ENCODE data around the gene ADTRP.

The ADTRP gene

DNA sequence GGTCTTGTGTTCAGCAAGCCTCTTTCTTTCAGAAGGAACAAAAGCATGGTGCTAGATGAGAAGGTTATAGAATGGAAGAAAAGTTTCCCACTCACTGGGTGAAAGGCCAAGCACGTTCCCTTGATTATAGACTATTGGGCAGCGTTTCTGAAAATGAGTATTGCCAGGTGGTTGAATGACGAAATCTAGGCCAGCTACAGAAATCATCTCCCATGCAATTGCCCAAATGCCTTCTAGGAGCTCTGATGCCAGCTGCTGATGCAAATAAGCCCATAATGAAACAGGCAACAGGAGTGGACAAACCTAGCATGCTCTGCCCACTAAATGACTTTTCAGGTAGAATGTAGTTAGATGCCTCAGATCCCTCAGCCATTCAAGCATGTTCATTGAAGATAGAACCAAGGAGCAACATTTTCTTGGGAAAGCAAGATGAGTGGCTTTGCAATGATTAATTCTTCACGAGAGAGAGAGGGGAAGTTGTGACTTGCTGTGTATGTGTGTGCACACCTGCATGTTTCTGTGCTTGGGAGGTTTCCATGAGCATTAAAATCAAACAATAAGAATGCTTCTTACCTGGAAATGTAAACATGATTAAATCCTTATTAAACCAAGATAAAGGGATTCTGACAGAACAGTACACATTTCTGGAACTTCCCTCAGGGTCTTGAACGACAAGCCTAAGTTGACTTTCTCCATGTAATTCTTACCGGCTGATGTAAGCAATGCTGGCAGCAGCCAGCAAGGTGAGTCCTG lies 43.6 kb downstream of the ADTRP start (continued):
- no peak for TF ChIP-seq POU6F1 (CRISPR knock-in tag; IDR thresholded peaks at IDR 0.05; ENCODE audit: borderline replicate concordance, low read depth)

- TF ChIP-seq TOX (CRISPR knock-in tag; IDR thresholded peaks at IDR 0.05; ENCODE audit: borderline replicate concordance) (no peak), OSR1 (CRISPR knock-in tag; IDR thresholded peaks at IDR 0.05) (no peak)
- no peak for ATAC-seq
Measured at GRCh38 chr6:11732036-11732631, 46.5 kb downstream of the ADTRP start.

- no peak for ATAC-seq
- no peak for TF ChIP-seq ARNTL (CRISPR knock-in tag; IDR thresholded peaks at IDR 0.05; ENCODE audit: borderline replicate concordance, low read depth)
- TF ChIP-seq CSRNP3 (CRISPR knock-in tag; IDR thresholded peaks at IDR 0.05) = no peak
- no peak for TF ChIP-seq RARB (CRISPR knock-in tag; IDR thresholded peaks at IDR 0.05)
- TF ChIP-seq CSDC2 (CRISPR knock-in tag; IDR thresholded peaks at IDR 0.05) = no peak
- TF ChIP-seq PPARA (CRISPR knock-in tag; IDR thresholded peaks at IDR 0.05; ENCODE audit: borderline replicate concordance) = no peak
- TF ChIP-seq, protein P1, sequence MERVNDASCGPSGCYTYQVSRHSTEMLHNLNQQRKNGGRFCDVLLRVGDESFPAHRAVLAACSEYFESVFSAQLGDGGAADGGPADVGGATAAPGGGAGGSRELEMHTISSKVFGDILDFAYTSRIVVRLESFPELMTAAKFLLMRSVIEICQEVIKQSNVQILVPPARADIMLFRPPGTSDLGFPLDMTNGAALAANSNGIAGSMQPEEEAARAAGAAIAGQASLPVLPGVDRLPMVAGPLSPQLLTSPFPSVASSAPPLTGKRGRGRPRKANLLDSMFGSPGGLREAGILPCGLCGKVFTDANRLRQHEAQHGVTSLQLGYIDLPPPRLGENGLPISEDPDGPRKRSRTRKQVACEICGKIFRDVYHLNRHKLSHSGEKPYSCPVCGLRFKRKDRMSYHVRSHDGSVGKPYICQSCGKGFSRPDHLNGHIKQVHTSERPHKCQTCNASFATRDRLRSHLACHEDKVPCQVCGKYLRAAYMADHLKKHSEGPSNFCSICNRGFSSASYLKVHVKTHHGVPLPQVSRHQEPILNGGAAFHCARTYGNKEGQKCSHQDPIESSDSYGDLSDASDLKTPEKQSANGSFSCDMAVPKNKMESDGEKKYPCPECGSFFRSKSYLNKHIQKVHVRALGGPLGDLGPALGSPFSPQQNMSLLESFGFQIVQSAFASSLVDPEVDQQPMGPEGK (CRISPR knock-in tag; IDR thresholded peaks at IDR 0.05; ENCODE audit: borderline replicate concordance) = no peak
- TF ChIP-seq SNAI2 (CRISPR knock-in tag; IDR thresholded peaks at IDR 0.05) = no peak
- TF ChIP-seq ZFP3 (CRISPR knock-in tag; IDR thresholded peaks at IDR 0.05) = no peak
- TF ChIP-seq, protein P2, sequence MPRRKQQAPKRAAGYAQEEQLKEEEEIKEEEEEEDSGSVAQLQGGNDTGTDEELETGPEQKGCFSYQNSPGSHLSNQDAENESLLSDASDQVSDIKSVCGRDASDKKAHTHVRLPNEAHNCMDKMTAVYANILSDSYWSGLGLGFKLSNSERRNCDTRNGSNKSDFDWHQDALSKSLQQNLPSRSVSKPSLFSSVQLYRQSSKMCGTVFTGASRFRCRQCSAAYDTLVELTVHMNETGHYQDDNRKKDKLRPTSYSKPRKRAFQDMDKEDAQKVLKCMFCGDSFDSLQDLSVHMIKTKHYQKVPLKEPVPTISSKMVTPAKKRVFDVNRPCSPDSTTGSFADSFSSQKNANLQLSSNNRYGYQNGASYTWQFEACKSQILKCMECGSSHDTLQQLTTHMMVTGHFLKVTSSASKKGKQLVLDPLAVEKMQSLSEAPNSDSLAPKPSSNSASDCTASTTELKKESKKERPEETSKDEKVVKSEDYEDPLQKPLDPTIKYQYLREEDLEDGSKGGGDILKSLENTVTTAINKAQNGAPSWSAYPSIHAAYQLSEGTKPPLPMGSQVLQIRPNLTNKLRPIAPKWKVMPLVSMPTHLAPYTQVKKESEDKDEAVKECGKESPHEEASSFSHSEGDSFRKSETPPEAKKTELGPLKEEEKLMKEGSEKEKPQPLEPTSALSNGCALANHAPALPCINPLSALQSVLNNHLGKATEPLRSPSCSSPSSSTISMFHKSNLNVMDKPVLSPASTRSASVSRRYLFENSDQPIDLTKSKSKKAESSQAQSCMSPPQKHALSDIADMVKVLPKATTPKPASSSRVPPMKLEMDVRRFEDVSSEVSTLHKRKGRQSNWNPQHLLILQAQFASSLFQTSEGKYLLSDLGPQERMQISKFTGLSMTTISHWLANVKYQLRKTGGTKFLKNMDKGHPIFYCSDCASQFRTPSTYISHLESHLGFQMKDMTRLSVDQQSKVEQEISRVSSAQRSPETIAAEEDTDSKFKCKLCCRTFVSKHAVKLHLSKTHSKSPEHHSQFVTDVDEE (CRISPR knock-in tag; IDR thresholded peaks at IDR 0.05) = no peak
Measured at GRCh38 chr6:11731423-11731822, 47.2 kb downstream of the ADTRP start.

- no peak for ATAC-seq
- TF ChIP-seq PPARA (CRISPR knock-in tag; IDR thresholded peaks at IDR 0.05; ENCODE audit: borderline replicate concordance) (no peak), BACH2 (CRISPR knock-in tag; IDR thresholded peaks at IDR 0.05; ENCODE audit: borderline replicate concordance) (no peak), ZFP3 (CRISPR knock-in tag; IDR thresholded peaks at IDR 0.05) (no peak), CSDC2 (CRISPR knock-in tag; IDR thresholded peaks at IDR 0.05) (no peak), POU6F1 (CRISPR knock-in tag; IDR thresholded peaks at IDR 0.05; ENCODE audit: borderline replicate concordance, low read depth) (no peak), ZNF565 (CRISPR knock-in tag; conservative IDR thresholded peaks at IDR 0.05; ENCODE audit: low read depth) (no peak), TCF4 (CRISPR knock-in tag; IDR thresholded peaks at IDR 0.05; ENCODE audit: borderline replicate concordance) (no peak), GLIS3 (CRISPR knock-in tag; IDR thresholded peaks at IDR 0.05) (no peak), SNAI2 (CRISPR knock-in tag; IDR thresholded peaks at IDR 0.05) (no peak), OSR1 (CRISPR knock-in tag; IDR thresholded peaks at IDR 0.05) (no peak), CSRNP3 (CRISPR knock-in tag; IDR thresholded peaks at IDR 0.05) (no peak), ZC3H10 (CRISPR knock-in tag; IDR thresholded peaks at IDR 0.05) (no peak), ARNTL (CRISPR knock-in tag; IDR thresholded peaks at IDR 0.05; ENCODE audit: borderline replicate concordance, low read depth) (no peak), ESRRG (CRISPR knock-in tag; IDR thresholded peaks at IDR 0.05) (no peak), RARB (CRISPR knock-in tag; IDR thresholded peaks at IDR 0.05) (no peak)
- TF ChIP-seq, protein P1 (CRISPR knock-in tag; IDR thresholded peaks at IDR 0.05; ENCODE audit: borderline replicate concordance) = no peak
- TF ChIP-seq, protein P3, sequence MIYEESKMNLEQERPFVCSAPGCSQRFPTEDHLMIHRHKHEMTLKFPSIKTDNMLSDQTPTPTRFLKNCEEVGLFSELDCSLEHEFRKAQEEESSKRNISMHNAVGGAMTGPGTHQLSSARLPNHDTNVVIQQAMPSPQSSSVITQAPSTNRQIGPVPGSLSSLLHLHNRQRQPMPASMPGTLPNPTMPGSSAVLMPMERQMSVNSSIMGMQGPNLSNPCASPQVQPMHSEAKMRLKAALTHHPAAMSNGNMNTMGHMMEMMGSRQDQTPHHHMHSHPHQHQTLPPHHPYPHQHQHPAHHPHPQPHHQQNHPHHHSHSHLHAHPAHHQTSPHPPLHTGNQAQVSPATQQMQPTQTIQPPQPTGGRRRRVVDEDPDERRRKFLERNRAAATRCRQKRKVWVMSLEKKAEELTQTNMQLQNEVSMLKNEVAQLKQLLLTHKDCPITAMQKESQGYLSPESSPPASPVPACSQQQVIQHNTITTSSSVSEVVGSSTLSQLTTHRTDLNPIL (CRISPR knock-in tag; IDR thresholded peaks at IDR 0.05; ENCODE audit: low read depth) = no peak
Measured at GRCh38 chr6:11730641-11731040, 48.0 kb downstream of the ADTRP start.

Measured in SK-N-SH treated with all-trans-retinoic acid at 6 μM for 48 hours (cell line).